HCT116 (cell line): ENCODE measurements around the gene SH2D7. TPM values are rescaled to one million over a fixed set of nuclear protein-coding genes. Genes with fewer than 3 reads are reported as not detected.

Experiments used
- ATAC-seq: fragments of 200-7000 bp; cut with Tn5 transposase; 2 replicates; pipeline ENCODE4 v1.9.1; 2020; ENCODE audit warnings: mild to moderate bottlenecking, moderate library complexity
- BruUV-seq: library from RNA; stranded (reverse); fragments of 400-500 nt; replicated peaks from 2 replicates; lab custom pipeline; 2021; lab: Mats Ljungman, UMichigan
- CTCF ChIA-PET: fragments of 300-600 bp; sonication (Branson Sonifier 250); formaldehyde crosslinking; loops from one replicate; lab custom pipeline; 2021; ENCODE audit warnings: antibody characterized with exemption; lab: Charles Lee
- POLR2A ChIA-PET: fragments of 300-600, 350-600 bp; sonication (Branson Sonifier 250); formaldehyde crosslinking; loops from one replicate; lab custom pipeline; 2021; ENCODE audit warnings: antibody characterized with exemption; lab: Charles Lee
- RAD21 ChIA-PET, 2 experiments: fragments of 300-600 bp; sonication (Branson Sonifier 250); formaldehyde crosslinking; loops; one replicate each; lab custom pipeline; 2023; ENCODE audit warnings: low total read pairs in 2 of 2; ENCODE audit not compliant: uncharacterized antibody in 2 of 2, unreplicated experiment in 2 of 2, low non-redundant PET in 1 of 2; lab: Charles Lee
- DNase-seq: peaks from one replicate; pipeline ENCODE4 v3.0.0-alpha.2; 2010; ENCODE audit warnings: low read depth, low spot score
- H2AFZ ChIP-seq: fragments of 200-600 bp; shearing (Covaris generic), sonication (generic); 2 replicates; pipeline ENCODE4 v1.6.1; 2017; ENCODE audit warnings: low read depth, mixed run types, mixed read lengths, antibody characterized with exemption, low read length; ENCODE audit not compliant: poor library complexity, severe bottlenecking
- H3K27ac ChIP-seq: 2 replicates; pipeline ENCODE4 v1.5.1; 2012; ENCODE audit warnings: low read depth, low read length
- H3K27me3 ChIP-seq: fragments of 200-600 bp; sonication (generic); 2 replicates; pipeline ENCODE4 v1.6.1; 2016; ENCODE audit warnings: mixed run types, low read length, mixed read lengths; ENCODE audit not compliant: insufficient read depth
- H3K36me3 ChIP-seq, 2 experiments: fragments of 200-500 bp in 1 of 2; fragments of 200-600 bp in 1 of 2; sonication (Bioruptor generic) in 1 of 2; sonication (generic) in 1 of 2; 2 replicates each; pipeline versions ENCODE4 v1.5.1 to v1.6.1; 2014 to 2016; ENCODE audit warnings: low read length in 2 of 2, inconsistent platforms in 1 of 2, mixed read lengths in 1 of 2, mixed run types in 1 of 2; ENCODE audit not compliant: insufficient read depth in 2 of 2, control insufficient read depth in 1 of 2
- H3K4me1 ChIP-seq, 2 experiments: fragments of 200-600 bp in 1 of 2; sonication (generic) in 1 of 2; 2 replicates each; pipeline versions ENCODE4 v1.5.1 to v1.6.1; 2012 to 2017; ENCODE audit warnings: low read length in 2 of 2, inconsistent platforms in 1 of 2, mild to moderate bottlenecking in 1 of 2, mixed read lengths in 1 of 2, mixed run types in 1 of 2, moderate library complexity in 1 of 2; ENCODE audit not compliant: insufficient read depth in 2 of 2, control insufficient read depth in 1 of 2
- H3K4me2 ChIP-seq: fragments of 200-600 bp; sonication (generic); 2 replicates; pipeline ENCODE4 v1.6.1; 2017; ENCODE audit warnings: mixed run types, low read length, mixed read lengths
- H3K4me3 ChIP-seq, 2 experiments: fragments of 200-600 bp in 1 of 2; sonication (generic) in 1 of 2; replicated peaks in 1 of 2; 2 replicates each; pipeline ENCODE4 v1.5.1; 2011 to 2016; ENCODE audit warnings: low read length in 2 of 2, control low read depth in 1 of 2, low read depth in 1 of 2, mild to moderate bottlenecking in 1 of 2, mixed read lengths in 1 of 2, mixed run types in 1 of 2
- H3K79me2 ChIP-seq: fragments of 200-600 bp; sonication (generic); 2 replicates; pipeline ENCODE4 v1.6.1; 2017; ENCODE audit warnings: mild to moderate bottlenecking, mixed run types, low read length, moderate library complexity, mixed read lengths; ENCODE audit not compliant: insufficient read depth
- H3K9ac ChIP-seq: fragments of 200-600 bp; sonication (generic); 2 replicates; pipeline ENCODE4 v1.6.1; 2016; ENCODE audit warnings: low read length, mixed read lengths
- H3K9me2 ChIP-seq: fragments of 200-600 bp; sonication (generic), shearing (Covaris generic); 2 replicates; pipeline ENCODE4 v1.6.1; 2017; ENCODE audit warnings: mixed run types, mild to moderate bottlenecking, moderate library complexity; ENCODE audit not compliant: insufficient read depth
- H3K9me3 ChIP-seq, 2 experiments: fragments of 200-500 bp in 1 of 2; fragments of 200-600 bp in 1 of 2; sonication (Bioruptor generic) in 1 of 2; sonication (generic) in 1 of 2; 2 replicates each; pipeline ENCODE4 v1.6.1; 2014 to 2017; ENCODE audit warnings: low read length in 2 of 2, mixed read lengths in 2 of 2, inconsistent platforms in 1 of 2, low read depth in 1 of 2, mild to moderate bottlenecking in 1 of 2, mixed run types in 1 of 2, moderate library complexity in 1 of 2; ENCODE audit not compliant: control insufficient read depth in 1 of 2, insufficient read depth in 1 of 2
- H4K20me1 ChIP-seq: fragments of 200-600 bp; sonication (generic), shearing (Covaris generic); 2 replicates; pipeline ENCODE4 v1.6.1; 2017; ENCODE audit warnings: mixed run types, mild to moderate bottlenecking, moderate library complexity; ENCODE audit not compliant: insufficient read depth
- RAD21 ChIP-seq: IDR thresholded peaks from 2 replicates; pipeline ENCODE4 v1.6.1; 2012; ENCODE audit warnings: low read depth, mild to moderate bottlenecking
- YY1 ChIP-seq: IDR thresholded peaks from 2 replicates; pipeline ENCODE4 v1.6.1; 2011; ENCODE audit warnings: low read length, low read depth, moderate library complexity, mild to moderate bottlenecking; ENCODE audit not compliant: insufficient replicate concordance; ENCODE audit errors: extremely low read depth
- ZFX ChIP-seq: fragments of 450-650 bp; IDR thresholded peaks from 2 replicates; pipeline ENCODE4 v1.6.1; 2017
- intact Hi-C: fragments of 100-400 bp; cut with micrococcal nuclease; formaldehyde crosslinking; loops from 2 replicates; pipeline ENCODE4 v1.10.0; 2022
- total RNA-seq: library from RNA; stranded (reverse); gene quantifications from one replicate; pipeline ENCODE4 v1.2.1, GENCODE V29; 2021; ENCODE audit not compliant: unreplicated experiment
- TF ChIP-seq, protein P1 (sequence below), 3 experiments: fragments of 200-600 bp in 1 of 3; sonication (generic) in 1 of 3; IDR thresholded peaks in 2 of 3; conservative IDR thresholded peaks in 1 of 3; 2 replicates each; pipeline ENCODE4 v1.5.1; 2012 to 2017; ENCODE audit warnings: low read depth in 2 of 3, low read length in 2 of 3, antibody characterized with exemption in 1 of 3, borderline replicate concordance in 1 of 3, control low read depth in 1 of 3, mild to moderate bottlenecking in 1 of 3, mixed read lengths in 1 of 3, mixed run types in 1 of 3, moderate library complexity in 1 of 3; ENCODE audit not compliant: insufficient read depth in 1 of 3

SH2D7 gene
- total RNA-seq, 1 experiment from 2014 or later, result not detected

DNA sequence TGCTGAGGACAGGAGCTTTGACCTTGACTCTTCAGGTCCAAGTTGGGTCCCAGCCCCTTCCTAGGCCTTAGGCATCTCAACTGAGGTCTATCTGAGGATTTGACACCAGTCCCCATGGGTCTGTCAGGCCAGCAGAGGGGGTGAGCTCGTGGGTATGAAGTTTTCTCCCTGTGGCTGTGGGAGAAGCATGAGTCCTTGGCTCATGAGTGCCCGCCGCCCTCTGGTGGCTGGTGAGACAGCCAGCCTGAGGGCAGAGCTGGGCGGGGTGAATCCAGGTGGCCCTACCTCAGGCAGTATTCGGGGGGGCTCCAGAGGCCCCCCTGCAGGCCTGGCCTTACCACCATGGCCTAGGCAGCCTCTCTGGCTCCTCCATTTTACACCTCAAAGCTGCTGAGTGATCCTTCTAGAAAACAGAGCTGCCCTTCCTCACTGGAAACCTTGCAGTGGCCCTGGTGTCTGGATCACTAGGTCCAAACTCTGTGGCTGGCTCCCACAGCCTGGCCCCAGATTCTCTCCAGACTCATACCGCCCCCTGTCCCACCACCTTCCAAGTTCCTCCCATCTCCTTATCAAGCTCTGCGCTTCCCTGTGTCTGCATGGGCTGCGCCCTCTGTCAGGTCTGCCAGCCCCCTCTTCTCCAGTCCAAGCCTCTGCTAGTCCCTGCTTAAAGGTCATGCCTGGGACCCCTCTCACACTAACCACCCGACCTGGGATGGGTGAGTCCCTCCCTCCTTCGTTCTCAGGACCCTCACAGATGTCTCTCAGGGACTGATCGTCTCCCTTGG, 16.1 kb downstream of the SH2D7 start:
- intact Hi-C loops, result loop anchor here (1.0 kb wide), 4 partner anchors 108 to 198 kb away; no protein-coding TSS in a partner anchor
- no TSS peak for BruUV-seq

More for the DNA sequence above, 16.1 kb downstream of the SH2D7 start:
- Histone ChIP-seq H3K27me3 (no peaks in the 10 kb centered on the region), H3K9me3 (no peaks in the 10 kb centered on the region), H3K9me2 (no peaks in the 10 kb centered on the region), H3K4me2 (no peak overlapping the region), H3K36me3 (no peaks in the 10 kb centered on the region), H3K4me1 (0 out of 4 replicates have a peak, but pooled peaks cover 0 to 6% of the 10 kb centered on the region in 2 experiments), H3K4me3 (no peak overlapping the region), H2AFZ (no peak overlapping the region), H4K20me1 (no peaks in the 10 kb centered on the region), H3K79me2 (no peaks in the 10 kb centered on the region), H3K9ac (no peak overlapping the region), H3K27ac (no peak overlapping the region)
- peak; percentile 33 for TF ChIP-seq YY1
- no peak for TF ChIP-seq ZFX
- TF ChIP-seq, protein P1, sequence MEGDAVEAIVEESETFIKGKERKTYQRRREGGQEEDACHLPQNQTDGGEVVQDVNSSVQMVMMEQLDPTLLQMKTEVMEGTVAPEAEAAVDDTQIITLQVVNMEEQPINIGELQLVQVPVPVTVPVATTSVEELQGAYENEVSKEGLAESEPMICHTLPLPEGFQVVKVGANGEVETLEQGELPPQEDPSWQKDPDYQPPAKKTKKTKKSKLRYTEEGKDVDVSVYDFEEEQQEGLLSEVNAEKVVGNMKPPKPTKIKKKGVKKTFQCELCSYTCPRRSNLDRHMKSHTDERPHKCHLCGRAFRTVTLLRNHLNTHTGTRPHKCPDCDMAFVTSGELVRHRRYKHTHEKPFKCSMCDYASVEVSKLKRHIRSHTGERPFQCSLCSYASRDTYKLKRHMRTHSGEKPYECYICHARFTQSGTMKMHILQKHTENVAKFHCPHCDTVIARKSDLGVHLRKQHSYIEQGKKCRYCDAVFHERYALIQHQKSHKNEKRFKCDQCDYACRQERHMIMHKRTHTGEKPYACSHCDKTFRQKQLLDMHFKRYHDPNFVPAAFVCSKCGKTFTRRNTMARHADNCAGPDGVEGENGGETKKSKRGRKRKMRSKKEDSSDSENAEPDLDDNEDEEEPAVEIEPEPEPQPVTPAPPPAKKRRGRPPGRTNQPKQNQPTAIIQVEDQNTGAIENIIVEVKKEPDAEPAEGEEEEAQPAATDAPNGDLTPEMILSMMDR (IDR thresholded peaks at IDR 0.05 in 2 of 3, conservative IDR thresholded peaks at IDR 0.05 in 1 of 3; ENCODE audit: borderline replicate concordance in 1 of 3, insufficient read depth in 1 of 3, low read depth in 2 of 3, low read length in 2 of 3), result peak; percentile 89 to 98 (median 96)
- TF ChIP-seq RAD21, result peak; percentile 92
- ChIA-PET RAD21 (interaction anchor here (0.7 to 2.1 kb wide), 8 partner anchors 87 to 150 kb away, joined by 3 to 19 read pairs (median 6); no protein-coding TSS in a partner anchor), CTCF (interaction anchor here (0.6 to 5.1 kb wide), 26 partner anchors 9 to 206 kb away, joined by 3 to 70 read pairs (median 6); partner anchors contain the start of genes CIB2 and SKIC8), POLR2A (no interaction called here)
- peak; percentile 97 for ATAC-seq
- peak; percentile 79 for DNase-seq
